VCaP (cell line): ENCODE data around the gene SFXN5.

Experiments used
- H3K27ac ChIP-seq: fragments of 450-650 bp; 2 replicates; pipeline ENCODE4 v1.5.1; 2017
- CTCF ChIP-seq: fragments of 450-650 bp; conservative IDR thresholded peaks from 2 replicates; pipeline ENCODE4 v1.5.1; 2017; ENCODE audit warnings: mild to moderate bottlenecking, moderate library complexity

The SFXN5 gene

GRCh38 chr2:72959995-72960981 is 111.2 kb downstream of the SFXN5 start:
- no peak overlapping the region for H3K27ac ChIP-seq
- TF ChIP-seq CTCF = no peak

- H3K27ac ChIP-seq = no peak overlapping the region
- no peak for TF ChIP-seq CTCF
Measured at GRCh38 chr2:72959554-72959953, 112.0 kb downstream of the SFXN5 start.

- no peak overlapping the region for H3K27ac ChIP-seq
- TF ChIP-seq CTCF = no peak
Measured at GRCh38 chr2:72958542-72959385, 112.7 kb downstream of the SFXN5 start.

- H3K27ac ChIP-seq = no peak overlapping the region
- no peak for TF ChIP-seq CTCF
Measured at GRCh38 chr2:72956936-72957335, 114.6 kb downstream of the SFXN5 start.

- TF ChIP-seq CTCF = no peak
- H3K27ac ChIP-seq = no peak overlapping the region
Measured at GRCh38 chr2:72956050-72956395, 115.5 kb downstream of the SFXN5 start.

- H3K27ac ChIP-seq = no peak overlapping the region
- TF ChIP-seq CTCF = no peak
Measured at GRCh38 chr2:72955228-72956049, 116.1 kb downstream of the SFXN5 start.
